ENCODE data around the gene GFPT1.
"Not testable (repeated sequence)": the region's sequence is repeated elsewhere in the genome, so short reads cannot be mapped to it uniquely, and the experiment has no call there.

GFPT1 gene

DNA sequence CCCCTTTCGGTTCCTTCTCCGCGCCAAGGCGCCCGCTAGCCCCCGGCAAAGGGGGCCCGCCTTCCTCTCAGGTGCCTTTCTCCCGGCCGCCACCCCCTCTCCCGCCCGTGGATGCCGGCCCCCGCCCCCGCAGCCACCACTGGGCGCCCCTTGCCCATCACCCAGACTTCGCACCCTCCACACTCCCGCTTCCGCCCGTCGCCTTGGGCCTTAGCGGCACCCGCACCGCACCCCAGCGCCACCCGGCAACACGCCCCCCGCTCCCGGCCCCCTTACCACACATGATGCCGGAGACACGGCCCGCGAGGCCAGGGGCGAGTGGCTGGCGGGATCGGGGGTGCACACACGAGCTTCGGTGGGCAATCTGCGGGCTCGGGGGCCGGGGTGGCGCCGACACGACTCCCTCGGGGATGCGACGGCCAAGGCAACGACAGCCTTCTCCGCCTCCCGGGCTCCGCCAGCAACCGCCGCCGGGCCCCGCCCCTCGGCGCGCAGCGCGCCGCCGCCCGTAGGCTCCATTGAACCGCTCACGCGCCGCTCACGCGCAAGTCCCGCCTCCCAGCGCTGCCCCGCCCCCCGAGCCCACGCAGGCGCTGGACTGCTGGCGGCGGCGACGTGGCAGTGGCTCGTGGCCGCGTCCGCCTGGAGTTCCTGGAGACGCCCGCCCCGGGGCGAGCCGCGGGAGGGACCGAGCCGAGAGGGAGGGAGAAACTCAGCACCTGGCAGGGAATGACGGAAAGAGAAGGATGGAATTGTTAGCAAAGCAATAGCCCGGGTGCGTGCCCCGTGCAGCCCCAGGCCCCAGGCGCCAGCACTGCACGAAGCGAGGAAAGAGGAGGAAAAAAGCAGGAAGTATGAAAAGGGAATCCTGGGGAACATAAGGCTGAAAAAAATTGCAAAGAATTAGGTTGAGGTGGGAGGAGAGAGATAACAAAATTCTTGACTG, at the start of gene GFPT1:
TSS of gene GFPT1 (minus strand) at position 439 of the 946 bp plus-strand sequence. CDS start at position 283, 156 bp downstream.
- DNase-seq = peak; percentile 89

DNA sequence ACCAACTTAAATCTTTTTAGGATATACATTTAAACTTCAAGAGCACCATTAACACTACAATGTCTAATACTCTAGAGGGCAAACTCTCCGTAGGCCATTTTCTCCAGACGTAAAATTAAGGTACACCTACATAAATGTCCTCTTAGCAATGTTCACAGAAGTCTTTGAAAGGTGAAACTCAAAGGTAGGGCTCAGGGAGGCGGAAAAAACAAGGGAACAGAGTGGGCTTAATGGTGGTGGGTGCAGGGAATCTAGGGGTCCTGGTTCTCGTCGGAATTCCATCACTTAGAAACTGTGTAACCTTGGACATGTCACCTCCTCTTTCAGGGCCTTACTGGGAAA, 49.5 kb upstream of the GFPT1 start:
- peak; percentile 40 for DNase-seq

DNA sequence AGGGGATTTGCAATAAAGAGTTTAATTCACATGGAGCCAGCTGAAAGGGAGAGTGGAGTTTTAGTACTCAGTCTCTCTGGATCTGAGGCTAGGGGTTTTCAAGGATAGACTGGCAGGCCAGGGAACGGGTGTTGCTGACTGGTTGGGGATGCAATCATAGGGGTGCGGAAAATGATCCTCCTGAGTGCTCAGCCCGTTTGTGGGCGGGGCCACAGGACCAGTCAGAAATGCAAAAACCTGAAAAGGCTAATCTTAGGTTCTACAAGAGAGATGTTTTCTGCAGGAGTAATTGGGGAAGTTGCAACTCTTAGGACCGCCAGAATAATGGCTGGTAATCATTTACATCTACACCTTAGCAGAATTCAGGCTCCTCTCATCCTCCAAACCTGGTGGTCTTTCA, 47.7 kb upstream of the GFPT1 start:
- DNase-seq = no peak

DNA sequence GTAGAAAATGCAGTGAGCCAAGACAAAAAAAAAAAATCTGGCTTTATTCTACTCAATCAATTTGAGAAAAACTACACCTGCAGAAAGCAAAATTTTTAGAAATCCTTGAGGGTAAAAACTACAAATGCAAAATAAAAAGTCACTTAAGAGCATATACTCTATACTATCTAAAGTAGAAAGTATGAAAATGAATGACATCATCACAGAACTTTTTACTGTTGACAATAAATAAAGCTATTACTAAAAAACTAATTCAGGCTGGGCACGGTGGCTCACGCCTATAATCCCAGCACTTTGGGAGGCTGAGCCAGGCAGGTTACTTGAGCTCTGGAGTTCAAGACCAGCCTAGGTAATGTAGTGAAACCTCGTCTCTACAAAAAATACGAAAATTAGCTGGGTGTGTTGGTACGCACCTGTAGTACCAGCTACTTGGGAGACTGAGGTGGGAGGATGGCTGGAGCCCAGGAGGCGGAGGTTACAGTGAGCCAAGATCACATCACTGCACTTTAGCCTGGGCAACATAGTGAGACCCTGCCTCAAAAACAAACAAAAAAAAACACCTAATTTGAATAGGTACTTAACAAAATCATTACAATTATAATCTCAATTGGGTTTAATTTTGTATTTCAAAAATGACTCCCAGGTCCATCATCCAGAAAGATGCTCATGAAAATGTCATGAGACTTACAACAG, 42.6 kb upstream of the GFPT1 start:
- DNase-seq = no peak

GRCh38 chr2:69428981-69429380, 42.0 kb upstream of the GFPT1 start:
- DNase-seq = no peak

GRCh38 chr2:69424419-69424818, 37.4 kb upstream of the GFPT1 start:
- DNase-seq = no peak

- peak; percentile 20 for DNase-seq
Measured at GRCh38 chr2:69422198-69422597, 35.2 kb upstream of the GFPT1 start.

DNA sequence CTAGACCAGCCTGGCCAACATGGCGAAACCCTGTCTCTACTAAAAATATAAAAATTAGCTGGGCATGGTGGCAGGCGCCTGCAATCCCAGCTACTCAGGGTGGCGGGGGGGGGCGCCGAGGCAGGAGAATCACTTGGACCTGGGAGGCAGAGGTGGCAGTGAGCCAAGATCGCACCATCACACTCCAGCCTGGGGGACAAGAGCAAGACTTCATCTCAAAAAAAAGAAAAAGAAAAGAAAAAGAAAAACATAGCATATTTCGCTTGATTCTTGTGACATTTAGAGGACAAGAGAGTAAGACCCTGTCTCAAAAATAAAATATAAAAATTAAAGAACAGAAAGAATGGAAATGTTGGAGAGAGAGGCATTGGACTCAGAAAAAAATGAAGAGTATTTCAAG, 32.1 kb upstream of the GFPT1 start:
- DNase-seq = not testable (repeated sequence)

- DNase-seq = no peak
Measured at GRCh38 chr2:69416147-69416546, 29.1 kb upstream of the GFPT1 start.

DNA sequence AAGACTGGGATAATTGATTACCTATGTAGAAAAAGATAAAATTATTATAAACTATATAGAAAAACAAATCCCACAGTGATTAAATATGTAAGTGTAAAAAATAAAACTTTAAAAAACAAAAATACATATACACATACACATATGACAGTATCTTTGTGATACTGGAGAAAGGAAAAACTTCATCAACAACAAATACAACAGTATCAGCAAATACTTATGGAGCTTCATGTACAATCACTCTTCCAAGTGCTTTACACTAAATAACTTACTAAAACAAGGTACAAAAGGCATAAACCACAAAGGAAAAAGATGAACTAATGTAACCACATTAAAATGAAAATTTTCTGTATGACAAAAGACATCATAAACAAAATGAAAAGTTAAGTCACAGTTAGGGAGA, 24.1 kb upstream of the GFPT1 start:
- no peak for DNase-seq

- DNase-seq = no peak
Measured at GRCh38 chr2:69405306-69405705, 18.3 kb upstream of the GFPT1 start.

DNA sequence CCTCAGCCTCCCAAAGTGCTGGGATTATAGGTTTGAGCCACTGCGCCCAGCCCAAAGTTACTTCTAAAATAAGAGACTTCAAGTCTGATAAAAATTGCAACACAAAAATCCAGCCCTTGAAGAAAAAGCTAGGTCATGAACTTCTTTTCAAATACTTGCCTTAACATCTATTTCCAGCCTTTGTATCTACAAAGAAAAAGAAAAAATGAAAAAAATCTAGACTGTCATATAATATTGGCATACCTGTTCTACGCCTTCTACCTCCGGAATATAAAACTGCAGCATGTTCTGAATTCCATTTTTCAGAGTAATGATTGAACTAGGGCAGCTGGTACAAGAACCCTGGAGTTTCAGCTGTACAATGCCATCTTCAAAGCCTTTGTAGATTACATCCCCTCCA, 13.1 kb upstream of the GFPT1 start:
- no peak for DNase-seq

DNA sequence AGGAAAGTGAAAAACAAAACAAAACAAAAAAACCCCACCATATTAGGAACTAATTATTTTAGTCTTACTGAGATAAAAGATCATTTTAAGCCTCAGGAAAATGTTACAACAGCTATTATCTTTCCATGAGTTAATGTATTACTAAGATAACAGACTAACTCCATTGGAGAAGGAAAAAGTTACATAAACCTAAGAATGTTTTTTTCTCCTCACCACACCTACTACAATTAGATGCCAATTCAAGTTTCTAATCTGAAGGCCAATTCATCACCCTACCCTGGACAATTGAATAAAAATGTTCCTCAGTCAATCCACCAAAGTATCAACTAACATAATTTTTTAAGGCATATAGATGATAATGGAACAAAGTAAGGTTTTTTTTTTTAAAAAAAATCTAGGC, 10.2 kb upstream of the GFPT1 start:
- DNase-seq = no peak

DNA sequence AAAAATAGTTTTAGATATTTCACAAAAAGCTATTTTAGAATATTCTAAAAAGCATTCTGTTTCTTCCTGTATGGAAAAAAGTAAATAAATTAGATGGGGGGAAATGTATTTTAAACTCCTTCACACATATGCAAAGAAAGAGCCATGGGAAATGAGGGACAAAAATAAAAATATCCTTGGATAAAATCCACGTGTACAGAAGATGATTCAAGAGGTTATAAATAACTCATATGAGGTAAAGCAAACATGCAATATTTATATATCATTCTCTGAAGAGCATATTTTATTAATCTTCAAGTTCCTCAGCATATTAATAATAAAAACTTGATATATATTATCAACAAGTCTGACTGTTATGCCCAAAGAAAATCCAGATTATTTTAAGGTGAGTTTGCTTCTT, 8.8 kb upstream of the GFPT1 start:
- DNase-seq = no peak

DNA sequence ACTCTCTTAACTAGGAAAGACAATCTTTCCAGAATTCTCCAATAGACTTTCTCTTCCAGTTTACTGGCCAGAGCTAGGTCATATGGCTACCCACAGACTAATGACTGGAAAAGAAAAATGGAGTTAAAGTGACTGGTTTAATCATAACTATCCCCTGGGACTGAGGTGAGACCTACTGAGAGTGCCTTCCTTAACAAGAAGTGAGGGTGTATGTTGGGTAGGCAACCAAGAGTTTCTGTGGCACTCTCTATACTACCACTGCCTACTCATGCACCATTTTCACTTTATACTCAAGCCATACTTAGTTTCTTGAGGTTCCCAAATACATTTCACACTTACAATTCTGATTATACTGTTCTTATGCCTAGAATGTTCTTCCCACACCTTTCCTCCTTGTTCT, 6.9 kb upstream of the GFPT1 start:
- no peak for DNase-seq

DNA sequence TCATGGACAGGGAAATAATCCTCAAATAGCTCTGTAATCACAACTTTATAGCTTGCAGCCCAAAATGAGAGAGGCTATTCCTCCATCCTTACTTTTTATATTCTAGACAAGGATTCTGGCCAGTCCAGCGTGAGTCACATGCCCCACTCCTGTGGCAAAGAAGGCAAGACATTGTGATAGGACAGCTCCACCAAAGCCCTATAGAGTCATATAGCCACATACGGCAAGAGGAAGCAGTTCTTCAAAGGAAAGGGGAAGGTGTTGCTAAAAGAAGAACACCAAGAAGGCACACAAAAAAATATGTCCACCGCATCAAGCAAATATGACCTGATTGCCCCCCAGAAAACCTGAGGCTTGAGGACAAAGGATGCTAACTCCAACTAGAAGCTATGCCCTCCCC, 3.4 kb upstream of the GFPT1 start:
- DNase-seq = no peak

DNA sequence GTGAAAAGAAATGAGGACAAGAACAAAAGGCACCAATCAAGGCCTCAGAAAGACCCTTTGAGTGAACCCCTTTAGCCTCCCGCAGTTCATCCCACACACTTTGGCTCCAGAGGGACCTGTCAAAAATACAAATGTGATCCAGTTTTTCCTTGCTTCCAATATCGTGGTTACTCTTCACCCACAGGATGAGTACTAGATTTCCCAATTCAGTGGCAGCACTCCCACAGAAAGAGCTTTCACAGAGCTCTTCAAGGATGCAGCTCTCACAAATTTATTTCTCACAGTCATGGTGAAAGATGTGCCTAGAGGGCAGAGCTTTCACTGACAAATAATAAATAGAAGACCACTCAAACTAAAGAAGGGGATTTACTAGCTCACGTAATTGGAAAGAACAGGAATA, 3.0 kb upstream of the GFPT1 start:
- DNase-seq = no peak

DNA sequence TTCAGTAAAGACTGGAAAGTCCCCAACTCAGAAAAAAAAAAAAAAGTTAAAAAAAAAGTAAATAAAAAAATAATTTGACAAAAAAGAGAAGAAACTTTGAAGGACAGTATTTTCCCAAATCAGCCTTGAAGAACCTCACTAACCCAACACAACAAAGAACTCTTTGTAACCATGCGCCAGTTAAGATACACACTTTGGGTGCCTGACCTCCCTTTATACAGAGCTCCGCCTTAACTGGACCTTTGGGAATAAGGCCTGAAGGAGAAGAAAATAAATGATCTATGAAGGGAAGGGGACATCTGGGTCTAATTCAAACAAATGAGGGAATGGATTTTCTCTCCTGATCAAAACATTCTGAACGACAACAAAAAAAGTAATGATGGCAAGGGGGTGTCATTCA, 2.2 kb upstream of the GFPT1 start:
- no peak for DNase-seq

- DNase-seq = no peak
Measured at GRCh38 chr2:69387770-69388481, 899 bp upstream of the GFPT1 start.

GRCh38 chr2:69386360-69386759, 667 bp downstream of the GFPT1 start:
- DNase-seq = peak; percentile 9

- peak; percentile 29 for DNase-seq
Measured at GRCh38 chr2:69385443-69386151, 1.4 kb downstream of the GFPT1 start.

DNA sequence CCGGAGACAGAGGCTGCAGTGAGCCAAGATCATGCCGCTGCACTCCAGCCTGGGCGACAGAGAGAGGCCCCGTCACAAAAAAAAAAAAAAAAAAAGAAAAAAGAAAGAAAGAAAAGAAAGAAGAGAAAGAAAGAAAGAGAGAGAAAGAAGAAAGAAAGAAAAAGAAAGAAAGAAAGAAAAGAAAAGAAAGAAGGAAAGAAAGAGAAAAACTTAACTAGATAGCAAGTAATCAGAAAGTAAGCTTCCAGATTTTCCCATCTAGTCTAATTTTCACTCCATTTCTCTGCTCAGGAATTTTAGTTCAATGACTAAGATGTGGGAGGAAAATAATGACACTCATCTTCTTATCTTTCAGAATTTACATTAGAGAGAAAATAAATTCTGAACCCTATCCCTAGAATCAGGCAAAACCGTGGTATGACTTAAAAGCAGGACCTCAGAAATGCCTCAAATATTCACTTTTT, 2.4 kb downstream of the GFPT1 start:
- DNase-seq = no peak

Data from hematopoietic multipotent progenitor cell treated with erythropoietin and hydrocortisone succinate and interleukin-3 and kit ligand, for 8 days (in vitro differentiated cells).